Measurements from ENCODE around the gene DLGAP4.

DLGAP4 gene

GRCh38 chr20:36342331-36343120, 36.4 kb downstream of the DLGAP4 start:
- no peak for TF ChIP-seq CTCF (conservative IDR thresholded peaks at IDR 0.05; ENCODE audit: low read depth, low read length)
- DNase-seq (ENCODE audit: low read depth) = no peak
- H3K4me3 ChIP-seq (ENCODE audit: low read depth, low read length) = no peak overlapping the region

- no peak for DNase-seq (ENCODE audit: low read depth)
- no peak for TF ChIP-seq CTCF (conservative IDR thresholded peaks at IDR 0.05; ENCODE audit: low read depth, low read length)
- H3K4me3 ChIP-seq (ENCODE audit: low read depth, low read length) = no peak overlapping the region
Observed at GRCh38 chr20:36343641-36344040, 37.5 kb downstream of the DLGAP4 start.

- TF ChIP-seq CTCF (conservative IDR thresholded peaks at IDR 0.05; ENCODE audit: low read depth, low read length) = no peak
- peak; percentile 63 for DNase-seq (ENCODE audit: low read depth)
- no peak overlapping the region for H3K4me3 ChIP-seq (ENCODE audit: low read depth, low read length)
Observed at GRCh38 chr20:36344517-36345132, 38.5 kb downstream of the DLGAP4 start.

GRCh38 chr20:36346256-36346655, 40.1 kb downstream of the DLGAP4 start:
- H3K4me3 ChIP-seq (ENCODE audit: low read depth, low read length) = no peak overlapping the region
- no peak for TF ChIP-seq CTCF (conservative IDR thresholded peaks at IDR 0.05; ENCODE audit: low read depth, low read length)
- no peak for DNase-seq (ENCODE audit: low read depth)

GRCh38 chr20:36349384-36350170, 43.4 kb downstream of the DLGAP4 start:
- H3K4me3 ChIP-seq (ENCODE audit: low read depth, low read length) = no peak overlapping the region
- no peak for TF ChIP-seq CTCF (conservative IDR thresholded peaks at IDR 0.05; ENCODE audit: low read depth, low read length)
- DNase-seq (ENCODE audit: low read depth) = no peak

GRCh38 chr20:36350439-36350838, 44.3 kb downstream of the DLGAP4 start:
- TF ChIP-seq CTCF (conservative IDR thresholded peaks at IDR 0.05; ENCODE audit: low read depth, low read length) = no peak
- DNase-seq (ENCODE audit: low read depth) = no peak
- H3K4me3 ChIP-seq (ENCODE audit: low read depth, low read length) = no peak overlapping the region
